ENCODE results near the gene SIGLEC12. TPM values are rescaled to one million over a fixed set of nuclear protein-coding genes. Genes with fewer than 3 reads are reported as not detected.

Gene SIGLEC12
- total RNA-seq = not detected in 2 replicates

GRCh38 chr19:51501594-51502263 is at the start of gene SIGLEC12:
Gene SIGLEC12 (minus strand): TSS chr19:51501800. CDS start chr19:51501733, 67 bp downstream.

DNA sequence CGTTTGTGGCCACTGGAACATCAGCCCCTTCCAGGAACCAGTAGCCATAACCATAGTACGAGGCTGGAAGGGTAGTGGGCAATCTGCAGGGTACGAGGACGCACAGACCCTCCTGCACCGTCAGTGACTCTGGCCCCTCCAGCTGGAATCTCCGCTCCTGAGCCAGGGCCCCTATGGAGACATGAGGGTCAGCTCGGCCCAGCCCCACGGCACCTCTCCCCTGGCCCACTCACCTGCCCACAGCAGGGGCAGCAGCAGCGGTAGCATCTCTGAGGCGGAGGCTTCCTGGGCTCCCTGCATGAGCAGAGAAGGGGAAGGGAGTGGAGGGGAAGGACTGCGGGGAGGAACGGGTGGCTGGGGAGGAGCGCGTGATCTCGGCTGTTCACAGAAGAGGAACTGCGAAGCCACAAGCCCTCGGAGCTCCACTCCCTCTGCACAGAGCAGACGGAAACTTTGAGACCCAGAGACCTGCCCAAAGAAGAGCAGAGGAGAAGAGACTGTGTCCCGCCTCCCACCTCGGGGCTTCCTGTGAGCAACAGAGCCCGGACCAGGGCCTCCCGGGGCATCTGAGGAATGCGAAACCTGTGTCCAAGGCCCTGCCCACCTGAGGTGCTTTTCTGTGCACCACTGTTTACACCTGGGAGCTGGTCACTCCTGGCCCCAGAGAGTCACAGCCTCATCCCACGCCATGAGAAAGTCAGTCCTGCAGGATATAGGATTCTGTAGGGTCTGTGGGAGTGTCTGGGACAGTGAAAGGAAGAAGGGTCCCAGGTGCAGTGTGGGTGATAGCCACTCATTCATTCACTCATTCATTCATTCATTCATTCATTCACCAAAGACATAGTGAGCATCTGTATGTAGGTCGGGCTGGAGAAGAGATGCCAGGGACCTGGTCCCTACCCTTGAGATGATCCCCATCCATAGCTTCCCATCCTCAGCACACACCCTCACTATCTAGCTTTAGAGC is 30.0 kb upstream of the SIGLEC12 start, which contains the start of gene SIGLEC6:
SIGLEC6 (minus strand) TSS at position 322 of the 967 bp plus-strand sequence; CDS start at position 300, 22 bp downstream.

DNA sequence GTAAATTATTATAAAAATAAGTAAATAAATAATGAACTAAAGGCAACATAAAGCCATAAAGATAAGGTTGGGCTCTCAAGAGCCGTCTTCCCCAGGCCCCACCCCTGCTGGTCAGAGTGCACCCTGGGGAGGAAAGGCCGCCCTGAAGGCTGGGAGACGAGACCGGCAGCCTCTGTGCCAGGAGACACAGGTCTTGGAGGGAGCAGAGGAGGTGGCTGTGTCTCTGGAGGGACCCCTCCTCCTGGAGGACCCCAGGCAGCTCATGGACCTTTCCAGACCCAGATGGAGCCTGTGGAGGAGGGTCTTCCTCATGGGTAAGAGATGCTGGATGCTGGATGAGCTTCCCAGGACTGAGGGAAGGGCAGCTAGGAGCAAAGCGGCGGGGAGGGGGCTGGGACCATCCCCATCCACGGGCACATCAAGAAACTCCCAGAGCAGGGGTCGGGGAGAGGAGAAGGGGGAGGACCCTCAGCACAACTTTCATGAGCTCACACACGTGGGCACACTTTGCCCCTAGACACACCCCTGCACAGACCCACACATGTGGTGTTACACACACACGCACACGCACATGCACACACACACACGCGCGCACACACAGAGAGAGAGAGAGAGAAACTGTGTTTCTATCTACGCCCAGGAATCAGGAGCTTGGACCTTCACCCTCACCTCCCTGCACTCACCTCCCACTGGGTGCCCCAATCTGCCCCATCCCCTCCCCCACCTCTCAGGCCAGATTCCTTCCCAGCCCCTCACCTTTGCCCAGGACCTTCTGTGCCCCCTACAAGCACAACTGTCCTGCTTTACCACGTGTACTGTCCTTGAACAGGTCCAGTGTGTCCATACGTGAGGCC is 23.0 kb downstream of the SIGLEC12 start, which contains the start of gene CEACAM18:
CEACAM18 (plus strand) TSS at position 159 of the 854 bp plus-strand sequence.

GRCh38 chr19:51458051-51458645 is 43.5 kb downstream of the SIGLEC12 start, which contains the start of gene SIGLEC8:
Gene SIGLEC8 (minus strand): TSS chr19:51458454. CDS start chr19:51458387, 67 bp downstream.

Other genes with a start within 250 kb of the SIGLEC12 start
- gene IGLON5, start 190.2 kb downstream of the SIGLEC12 start, total RNA-seq = not detected in 2 replicates
- under 0.01 and 0.15 TPM in 2 replicates for gene VSIG10L, start 159.7 kb downstream of the SIGLEC12 start, total RNA-seq
- 86.7 and 119 TPM in 2 replicates for gene ETFB, start 135.4 kb downstream of the SIGLEC12 start, total RNA-seq
- gene CLDND2, start 132.8 kb downstream of the SIGLEC12 start, total RNA-seq = not detected in 2 replicates
- gene NKG7, start 129.1 kb downstream of the SIGLEC12 start, total RNA-seq = not detected in 2 replicates
- not detected in 2 replicates for gene LIM2, start 113.8 kb downstream of the SIGLEC12 start, total RNA-seq
- gene C19orf84, start 111.2 kb downstream of the SIGLEC12 start, total RNA-seq = not detected in 2 replicates
- not detected in 2 replicates for gene SIGLEC10, start 84.2 kb downstream of the SIGLEC12 start, total RNA-seq
- not detected in 2 replicates for gene SIGLEC8, start 43.3 kb downstream of the SIGLEC12 start, total RNA-seq
- gene CEACAM18, start 23.3 kb downstream of the SIGLEC12 start, total RNA-seq = not detected in 2 replicates
- not detected in 2 replicates for gene SIGLEC6, start 29.9 kb upstream of the SIGLEC12 start, total RNA-seq
- gene ZNF175, start 69.5 kb upstream of the SIGLEC12 start, total RNA-seq = 2.9 and 6.1 TPM in 2 replicates
- gene SIGLEC5, start 128.6 kb upstream of the SIGLEC12 start, total RNA-seq = not detected in 2 replicates
- not detected in 2 replicates for gene SIGLEC14, start 145.0 kb upstream of the SIGLEC12 start, total RNA-seq
- gene SPACA6, start 191.5 kb upstream of the SIGLEC12 start, total RNA-seq = 5.2 and 9.4 TPM in 2 replicates
- gene HAS1, start 222.2 kb upstream of the SIGLEC12 start, total RNA-seq = under 0.01 and 0.15 TPM in 2 replicates